Neutrophil (primary cell): ENCODE measurements around the gene DHRS7B.

Source experiments
- H3K27ac ChIP-seq: fragments of 200-600 bp; sonication (generic); 2 replicates; pipeline ENCODE4 v1.5.1; 2016; ENCODE audit warnings: mild to moderate bottlenecking, moderate library complexity
- H3K27me3 ChIP-seq: fragments of 200-600 bp; sonication (generic); 2 replicates; pipeline ENCODE4 v1.6.0; 2016; ENCODE audit warnings: mild to moderate bottlenecking
- H3K36me3 ChIP-seq: fragments of 200-600 bp; sonication (generic); 2 replicates; pipeline ENCODE4 v1.5.1; 2017
- H3K4me1 ChIP-seq, 2 experiments: fragments of 200-600 bp in 1 of 2; sonication (generic) in 1 of 2; 1 replicate in 1 of 2; 2 replicates in 1 of 2; pipeline versions ENCODE4 v1.5.1 to v1.6.1; 2013 to 2016; ENCODE audit warnings: low read depth in 1 of 2, low read length in 1 of 2, mild to moderate bottlenecking in 1 of 2, moderate library complexity in 1 of 2; ENCODE audit not compliant: control insufficient read depth in 1 of 2, insufficient read depth in 1 of 2
- H3K4me3 ChIP-seq, 2 experiments: fragments of 200-600 bp in 1 of 2; sonication (generic) in 1 of 2; 1 replicate in 1 of 2; 2 replicates in 1 of 2; pipeline ENCODE4 v1.5.1; 2013 to 2016; ENCODE audit warnings: low read depth in 1 of 2, low read length in 1 of 2, mild to moderate bottlenecking in 1 of 2, moderate library complexity in 1 of 2
- H3K9me3 ChIP-seq: fragments of 200-600 bp; sonication (generic); 2 replicates; pipeline ENCODE4 v1.5.1; 2016
- CTCF ChIP-seq: fragments of 200-600 bp; sonication (generic); IDR thresholded peaks from 2 replicates; pipeline ENCODE4 v1.5.1; 2016; ENCODE audit warnings: antibody characterized with exemption

The DHRS7B gene

GRCh38 chr17:21171970-21172510 lies 45.3 kb downstream of the DHRS7B start:
- peaks cover 7 to 8% of the 10 kb centered on the region in 2 experiments for H3K4me1 ChIP-seq
- H3K36me3 ChIP-seq, result peaks cover 36% of the 10 kb centered on the region
- H3K27me3 ChIP-seq, result no peaks in the 10 kb centered on the region
- H3K4me3 ChIP-seq, result no peak overlapping the region
- H3K9me3 ChIP-seq, result no peaks in the 10 kb centered on the region
- no peak for TF ChIP-seq CTCF
- H3K27ac ChIP-seq, result peak overlapping the region; percentile 46

GRCh38 chr17:21172846-21173245 lies 46.1 kb downstream of the DHRS7B start:
- H3K4me1 ChIP-seq, result peaks cover 4 to 7% of the 10 kb centered on the region in 2 experiments
- TF ChIP-seq CTCF, result no peak
- H3K9me3 ChIP-seq, result no peaks in the 10 kb centered on the region
- H3K36me3 ChIP-seq, result peaks cover 43% of the 10 kb centered on the region
- H3K4me3 ChIP-seq, result no peak overlapping the region
- no peaks in the 10 kb centered on the region for H3K27me3 ChIP-seq
- no peak overlapping the region for H3K27ac ChIP-seq

GRCh38 chr17:21173543-21173942 lies 46.8 kb downstream of the DHRS7B start:
- Histone ChIP-seq H3K4me1 (peaks cover 4 to 7% of the 10 kb centered on the region in 2 experiments), H3K27ac (no peak overlapping the region), H3K4me3 (no peak overlapping the region), H3K36me3 (peaks cover 48% of the 10 kb centered on the region), H3K27me3 (no peaks in the 10 kb centered on the region), H3K9me3 (no peaks in the 10 kb centered on the region)
- TF ChIP-seq CTCF, result no peak

GRCh38 chr17:21174186-21174585 lies 47.4 kb downstream of the DHRS7B start:
- H3K9me3 ChIP-seq, result no peaks in the 10 kb centered on the region
- peaks cover 48% of the 10 kb centered on the region for H3K36me3 ChIP-seq
- no peaks in the 10 kb centered on the region for H3K27me3 ChIP-seq
- H3K27ac ChIP-seq, result no peak overlapping the region
- H3K4me3 ChIP-seq, result no peak overlapping the region
- H3K4me1 ChIP-seq, result peaks cover 4 to 7% of the 10 kb centered on the region in 2 experiments
- TF ChIP-seq CTCF, result no peak

- peaks cover 48% of the 10 kb centered on the region for H3K36me3 ChIP-seq
- H3K27ac ChIP-seq, result peak overlapping the region; percentile 5
Measured at GRCh38 chr17:21174713-21175112, 47.9 kb downstream of the DHRS7B start.

More at GRCh38 chr17:21174713-21175112, 47.9 kb downstream of the DHRS7B start:
- no peaks in the 10 kb centered on the region for H3K9me3 ChIP-seq
- peaks cover 4 to 7% of the 10 kb centered on the region in 2 experiments for H3K4me1 ChIP-seq
- no peaks in the 10 kb centered on the region for H3K27me3 ChIP-seq
- no peak overlapping the region for H3K4me3 ChIP-seq
- TF ChIP-seq CTCF, result no peak
